Endothelial cell of umbilical vein (primary cell): ENCODE results near the gene ATF5. TPM values are rescaled to one million over a fixed set of nuclear protein-coding genes. Genes with fewer than 3 reads are reported as not detected.

Experiments
- BruUV-seq: library from RNA; stranded (reverse); fragments of 400-500 nt; replicated peaks from 2 replicates; lab custom pipeline; 2021; lab: Mats Ljungman, UMichigan
- CTCF ChIA-PET: fragments of 300-600, 350-600 bp; sonication (Branson Sonifier 250); formaldehyde crosslinking; loops from one replicate; lab custom pipeline; 2021; ENCODE audit warnings: antibody characterized with exemption, inconsistent platforms; lab: Charles Lee
- POLR2A ChIA-PET: fragments of 300-600, 350-600 bp; sonication (Branson Sonifier 250); formaldehyde crosslinking; loops from one replicate; lab custom pipeline; 2021; ENCODE audit warnings: antibody characterized with exemption, inconsistent platforms; lab: Charles Lee
- DNase-seq: peaks from one replicate; pipeline ENCODE4 v3.0.0-alpha.2; 2011; ENCODE audit warnings: low read depth, low spot score
- FAIRE-seq: peaks from 2 replicates; lab custom pipeline; 2011; peaks lifted over from hg19 to GRCh38; lab: Jason Lieb, UNC
- H2AFZ ChIP-seq: 2 replicates; pipeline ENCODE4 v1.6.0; 2012; ENCODE audit warnings: low read depth, low read length, control low read depth, inconsistent platforms
- H3K27ac ChIP-seq: 2 replicates; pipeline ENCODE4 v1.5.1; 2011; ENCODE audit warnings: low read depth, mild to moderate bottlenecking, control low read depth, low read length, moderate library complexity; ENCODE audit not compliant: insufficient read depth
- H3K27me3 ChIP-seq, 2 experiments: 2 replicates each; pipeline versions ENCODE4 v1.6.0 to v1.6.1; 2011; ENCODE audit warnings: low read length in 2 of 2, mixed read lengths in 1 of 2; ENCODE audit not compliant: control insufficient read depth in 2 of 2, insufficient read depth in 2 of 2
- H3K36me3 ChIP-seq, 2 experiments: 2 replicates in 1 of 2; 3 replicates in 1 of 2; pipeline ENCODE4 v1.5.1; 2011; ENCODE audit warnings: low read length in 2 of 2, mild to moderate bottlenecking in 1 of 2, moderate library complexity in 1 of 2; ENCODE audit not compliant: control insufficient read depth in 2 of 2, insufficient read depth in 2 of 2; ENCODE audit errors: extremely low read depth in 1 of 2
- H3K4me1 ChIP-seq: 3 replicates; pipeline ENCODE4 v1.5.1; 2011; ENCODE audit warnings: mild to moderate bottlenecking, low read length; ENCODE audit not compliant: control insufficient read depth, insufficient read depth; ENCODE audit errors: extremely low read depth
- H3K4me2 ChIP-seq: 2 replicates; pipeline ENCODE4 v1.6.1; 2011; ENCODE audit warnings: low read length, control low read depth, mixed read lengths; ENCODE audit not compliant: insufficient read depth
- H3K4me3 ChIP-seq, 3 experiments: fragments of 200-600 bp in 1 of 3; sonication (generic), shearing (Covaris generic) in 1 of 3; replicated peaks in 1 of 3; 2 replicates each; pipeline ENCODE4 v1.5.1; 2011 to 2016; ENCODE audit warnings: control low read depth in 3 of 3, low read length in 3 of 3, mild to moderate bottlenecking in 2 of 3, inconsistent platforms in 1 of 3, low read depth in 1 of 3, moderate library complexity in 1 of 3; ENCODE audit not compliant: insufficient read depth in 1 of 3
- H3K79me2 ChIP-seq: 2 replicates; pipeline ENCODE4 v1.6.0; 2012; ENCODE audit warnings: low read length, inconsistent platforms; ENCODE audit not compliant: control insufficient read depth, insufficient read depth
- H3K9ac ChIP-seq: replicated peaks from 2 replicates; pipeline ENCODE3; 2011; ENCODE audit warnings: low read length, control low read depth; ENCODE audit not compliant: insufficient read depth; ENCODE audit errors: extremely low read depth
- H3K9me1 ChIP-seq: replicated peaks from 3 replicates; pipeline ENCODE4 v1.6.0; 2011; ENCODE audit warnings: mild to moderate bottlenecking, low read length; ENCODE audit not compliant: control insufficient read depth, insufficient read depth; ENCODE audit errors: extremely low read depth
- H3K9me3 ChIP-seq: replicated peaks from 2 replicates; pipeline ENCODE4 v1.5.1; 2012; ENCODE audit warnings: low read length, inconsistent platforms; ENCODE audit not compliant: control insufficient read depth, insufficient read depth
- H4K20me1 ChIP-seq: replicated peaks from 2 replicates; pipeline ENCODE3; 2011; ENCODE audit warnings: mild to moderate bottlenecking, low read length; ENCODE audit not compliant: control insufficient read depth, insufficient read depth; ENCODE audit errors: extremely low read depth
- CTCF ChIP-seq, 2 donors: IDR thresholded peaks; 1 replicate in 1 of 2; 2 replicates in 1 of 2; pipeline ENCODE4 v1.5.1; 2011; ENCODE audit warnings: low read length in 2 of 2, mild to moderate bottlenecking in 2 of 2, moderate library complexity in 2 of 2, control low read depth in 1 of 2, inconsistent platforms in 1 of 2, low read depth in 1 of 2; ENCODE audit not compliant: insufficient read depth in 1 of 2; ENCODE audit errors: extremely low read depth in 1 of 2
- EZH2 ChIP-seq: IDR thresholded peaks from 2 replicates; pipeline ENCODE4 v1.6.1; 2012; ENCODE audit warnings: borderline replicate concordance, low read depth, mild to moderate bottlenecking, moderate library complexity, low read length, inconsistent platforms; ENCODE audit not compliant: severe bottlenecking
- FOS ChIP-seq: IDR thresholded peaks from 2 replicates; pipeline ENCODE4 v1.6.1; 2011; ENCODE audit warnings: mild to moderate bottlenecking, low read length, moderate library complexity, borderline replicate concordance; ENCODE audit not compliant: insufficient read depth
- GATA2 ChIP-seq: IDR thresholded peaks from 2 replicates; pipeline ENCODE4 v1.7.0; 2011; ENCODE audit warnings: low read depth, mild to moderate bottlenecking, moderate library complexity, mixed read lengths, low read length; ENCODE audit not compliant: insufficient read length, insufficient read depth
- JUN ChIP-seq: IDR thresholded peaks from 2 replicates; pipeline ENCODE4 v1.6.1; 2011; ENCODE audit warnings: borderline replicate concordance, low read depth; ENCODE audit not compliant: insufficient read length, insufficient read depth
- MAX ChIP-seq: IDR thresholded peaks from 2 replicates; pipeline ENCODE4 v1.6.1; 2011; ENCODE audit not compliant: insufficient read depth, insufficient read length
- MYC ChIP-seq: IDR thresholded peaks from one replicate; pipeline ENCODE4 v1.6.1; 2011; ENCODE audit warnings: mild to moderate bottlenecking, low read depth, low read length
- POLR2A ChIP-seq: IDR thresholded peaks from 2 replicates; pipeline ENCODE4 v1.6.1; 2012; ENCODE audit warnings: low read depth, mild to moderate bottlenecking, control low read depth, low read length
- POLR2AphosphoS5 ChIP-seq: IDR thresholded peaks from 2 replicates; pipeline ENCODE4 v1.6.1; 2012; ENCODE audit warnings: low read depth, mild to moderate bottlenecking, control low read depth, low read length, moderate library complexity; ENCODE audit not compliant: insufficient read depth
- dilution Hi-C: fragments of 300-500 bp; cut with MboI; formaldehyde crosslinking; loops from one replicate; pipeline ENCODE4 v1.15.0; 2019; ENCODE audit warnings: low sequenced_read_pairs; ENCODE audit not compliant: extremely low pct_ligation_motif_present
- intact Hi-C: fragments of 100-400 bp; cut with micrococcal nuclease; formaldehyde crosslinking; loops from one replicate; pipeline ENCODE4 v1.10.0; 2022
- polyA plus RNA-seq, 4 experiments: library from polyadenylated mRNA; depleted of rRNA in 3 of 4; stranded (reverse) in 3 of 4; unstranded in 1 of 4; fragments of >200 nt; gene quantifications; 2 replicates each; pipeline versions ENCODE4 v1.2.1 to v1.2.3, GENCODE V29; 2011 to 2012; ENCODE audit warnings: missing spikeins in 1 of 4
- total RNA-seq: library from RNA; stranded (reverse); gene quantifications from 2 replicates; pipeline ENCODE4 v1.2.3, GENCODE V29; 2021

The ATF5 gene
- total and polyA plus RNA-seq, 2 donors (not counting 3 experiments of a cell fraction or from before 2014, with no cell fraction given), result 23.2 to 46.0 TPM

DNA sequence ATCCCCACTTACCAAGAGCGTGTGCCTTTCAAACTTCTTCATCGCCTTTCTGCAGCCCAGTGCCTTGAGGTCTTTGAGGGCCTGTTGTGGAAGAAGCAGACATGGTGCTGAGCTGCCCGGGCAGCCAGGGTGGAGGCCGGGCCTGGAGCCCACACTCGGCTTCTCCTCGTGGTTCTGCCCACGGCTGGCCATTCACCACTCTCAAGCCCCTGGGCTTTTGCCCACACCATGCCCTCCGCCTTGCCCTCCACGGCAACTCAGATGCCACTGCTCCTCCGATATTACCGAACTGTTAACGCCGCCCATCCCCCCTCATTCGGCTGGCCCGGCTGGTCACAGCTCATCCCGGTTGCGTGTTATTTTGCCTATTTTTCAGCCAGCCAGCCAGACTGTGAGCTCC is 37.6 kb upstream of the ATF5 start:
- CTCF ChIA-PET, result interaction anchor here (0.6 to 0.9 kb wide), 4 partner anchors 10 to 140 kb away, joined by 3 to 4 read pairs (median 3); no protein-coding TSS in a partner anchor
- TF ChIP-seq EZH2 (no peak), GATA2 (no peak), POLR2A (no peak), JUN (no peak), CTCF (IDR thresholded peaks at IDR 0.05; ENCODE audit: extremely low read depth in 1 of 2, insufficient read depth in 1 of 2, low read depth in 1 of 2, low read length in 2 of 2) (no peak), MYC (no peak)
- Histone ChIP-seq H3K27me3 (no peaks in the 10 kb centered on the region), H3K9me3 (no peaks in the 10 kb centered on the region), H3K36me3 (no peaks in the 10 kb centered on the region), H2AFZ (no peak overlapping the region), H3K27ac (no peak overlapping the region), H4K20me1 (no peaks in the 10 kb centered on the region), H3K4me1 (peaks cover 5% of the 10 kb centered on the region), H3K9ac (no peak overlapping the region), H3K79me2 (no peaks in the 10 kb centered on the region), H3K4me3 (no peak overlapping the region), H3K9me1 (no peaks in the 10 kb centered on the region), H3K4me2 (no peak overlapping the region)
- dilution Hi-C loops (no loop called here), intact Hi-C loops (no loop called here)
- BruUV-seq, result no TSS peak
- no peak for DNase-seq
- POLR2A ChIA-PET, result interaction anchor here (0.7 kb wide), 1 partner anchor 496 kb away, joined by 6 read pairs; no protein-coding TSS in a partner anchor
- FAIRE-seq, result no peak

- dilution Hi-C loops, result no loop called here
- H3K4me2 ChIP-seq, result no peak overlapping the region
- no peak overlapping the region for H3K9ac ChIP-seq
- no peak for FAIRE-seq
- H2AFZ ChIP-seq, result no peak overlapping the region
- no TSS peak for BruUV-seq
- H3K9me1 ChIP-seq, result no peaks in the 10 kb centered on the region
- H3K4me3 ChIP-seq, result no peak overlapping the region
- no peak for DNase-seq
- H3K27me3 ChIP-seq, result no peaks in the 10 kb centered on the region
- intact Hi-C loops, result no loop called here
- H3K36me3 ChIP-seq, result no peaks in the 10 kb centered on the region
- no peaks in the 10 kb centered on the region for H3K9me3 ChIP-seq
- H3K4me1 ChIP-seq, result peaks cover 16% of the 10 kb centered on the region
- ChIA-PET POLR2A (no interaction called here), CTCF (no interaction called here)
- H3K27ac ChIP-seq, result no peak overlapping the region
- no peaks in the 10 kb centered on the region for H3K79me2 ChIP-seq
- no peaks in the 10 kb centered on the region for H4K20me1 ChIP-seq
- no peak for TF ChIP-seq CTCF (IDR thresholded peaks at IDR 0.05; ENCODE audit: extremely low read depth in 1 of 2, insufficient read depth in 1 of 2, low read depth in 1 of 2, low read length in 2 of 2)
- no peak for TF ChIP-seq POLR2AphosphoS5
- no peak for TF ChIP-seq JUN
- TF ChIP-seq MAX, result no peak
- no peak for TF ChIP-seq FOS
- no peak for TF ChIP-seq GATA2
- TF ChIP-seq EZH2, result no peak
- TF ChIP-seq POLR2A, result no peak
- no peak for TF ChIP-seq MYC
Measured at GRCh38 chr19:49892716-49893115, 36.3 kb upstream of the ATF5 start.
